ENCODE data around the gene LAG3.
"Not testable (repeated sequence)": the region's sequence is repeated elsewhere in the genome, so short reads cannot be mapped to it uniquely, and the experiment has no call there.

LAG3 gene

DNA sequence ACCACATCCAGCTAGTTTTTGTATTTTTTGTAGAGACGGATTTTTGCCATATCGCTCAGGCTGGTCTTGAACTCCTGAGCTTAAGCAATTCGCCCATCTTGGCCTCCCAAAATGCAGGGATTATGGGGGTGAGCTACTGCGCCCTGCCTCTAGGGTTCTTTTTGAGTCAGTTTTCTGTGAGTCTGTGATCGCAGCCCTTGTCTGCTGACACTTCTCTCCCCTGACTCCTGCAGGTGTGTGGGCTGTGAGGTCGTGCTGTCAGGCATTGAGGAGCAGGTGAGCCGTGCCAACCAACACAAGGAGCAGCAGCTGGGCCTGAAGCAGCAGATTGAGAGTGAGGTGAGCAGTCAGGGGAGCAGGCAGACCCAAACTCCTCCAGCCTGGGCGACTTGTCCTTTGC is 42.2 kb upstream of the LAG3 start:
- TF ChIP-seq, protein P1, sequence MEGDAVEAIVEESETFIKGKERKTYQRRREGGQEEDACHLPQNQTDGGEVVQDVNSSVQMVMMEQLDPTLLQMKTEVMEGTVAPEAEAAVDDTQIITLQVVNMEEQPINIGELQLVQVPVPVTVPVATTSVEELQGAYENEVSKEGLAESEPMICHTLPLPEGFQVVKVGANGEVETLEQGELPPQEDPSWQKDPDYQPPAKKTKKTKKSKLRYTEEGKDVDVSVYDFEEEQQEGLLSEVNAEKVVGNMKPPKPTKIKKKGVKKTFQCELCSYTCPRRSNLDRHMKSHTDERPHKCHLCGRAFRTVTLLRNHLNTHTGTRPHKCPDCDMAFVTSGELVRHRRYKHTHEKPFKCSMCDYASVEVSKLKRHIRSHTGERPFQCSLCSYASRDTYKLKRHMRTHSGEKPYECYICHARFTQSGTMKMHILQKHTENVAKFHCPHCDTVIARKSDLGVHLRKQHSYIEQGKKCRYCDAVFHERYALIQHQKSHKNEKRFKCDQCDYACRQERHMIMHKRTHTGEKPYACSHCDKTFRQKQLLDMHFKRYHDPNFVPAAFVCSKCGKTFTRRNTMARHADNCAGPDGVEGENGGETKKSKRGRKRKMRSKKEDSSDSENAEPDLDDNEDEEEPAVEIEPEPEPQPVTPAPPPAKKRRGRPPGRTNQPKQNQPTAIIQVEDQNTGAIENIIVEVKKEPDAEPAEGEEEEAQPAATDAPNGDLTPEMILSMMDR (conservative IDR thresholded peaks at IDR 0.05; ENCODE audit: low read depth): no peak
- POLR2A ChIA-PET (ENCODE audit: low non-redundant PET): no interaction called here
- CTCF ChIA-PET: interaction anchor here (0.7 kb wide), 1 partner anchor 26 kb away, joined by 4 read pairs; no protein-coding TSS in a partner anchor
- no peak overlapping the region for H3K27ac ChIP-seq
- DNase-seq (ENCODE audit: low spot score): no peak

DNA sequence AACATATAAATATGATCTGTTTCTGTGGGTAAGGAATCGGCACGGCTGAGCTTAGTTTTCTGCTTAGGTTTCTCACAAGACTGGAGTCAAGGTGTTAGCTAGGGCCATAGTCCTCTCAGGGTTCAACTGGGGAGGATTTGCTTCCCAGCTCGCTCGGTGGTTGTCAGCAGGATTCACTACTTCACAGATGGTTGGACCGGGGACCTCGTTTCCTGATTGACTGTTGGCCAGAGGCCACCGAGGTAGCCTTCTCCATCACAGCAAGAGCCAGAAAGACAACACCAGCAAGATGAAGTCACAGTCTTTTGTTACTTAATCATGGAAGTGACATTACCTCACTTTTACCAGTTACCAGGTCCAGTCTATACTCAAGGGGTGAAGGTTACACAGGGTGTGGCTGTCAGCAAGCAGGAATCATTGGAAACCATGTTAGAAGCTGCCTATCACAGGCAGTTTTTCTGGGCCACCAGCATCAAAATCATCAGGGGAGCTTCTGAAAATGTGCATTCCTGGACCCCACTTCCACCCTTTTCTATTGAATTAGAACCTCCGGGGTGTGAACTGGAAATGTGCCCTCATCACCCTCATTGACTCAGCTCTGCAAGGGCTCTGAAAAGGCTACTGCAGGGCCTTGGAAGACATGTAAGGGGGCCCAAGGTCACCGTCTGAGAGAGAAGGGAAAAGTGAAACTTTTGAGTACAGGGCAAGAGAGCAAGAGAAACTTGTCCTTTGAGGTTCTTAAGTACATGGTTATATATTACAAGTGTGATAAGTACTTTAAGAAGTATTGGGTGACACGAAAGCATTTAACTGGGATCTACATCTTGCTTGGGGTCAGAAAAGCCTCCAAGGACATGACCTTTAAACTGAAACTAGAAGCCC is 37.6 kb upstream of the LAG3 start:
- POLR2A ChIA-PET (ENCODE audit: low non-redundant PET): no interaction called here
- DNase-seq (ENCODE audit: low spot score): no peak
- peak overlapping the region; percentile 16; the same call in 1 of the 2 replicates for H3K27ac ChIP-seq
- TF ChIP-seq, protein P1 (conservative IDR thresholded peaks at IDR 0.05; ENCODE audit: low read depth): no peak
- CTCF ChIA-PET: interaction anchor here (0.5 to 1.5 kb wide), 9 partner anchors 11 to 135 kb away, joined by 3 to 5 read pairs (median 3); partner anchors contain the start of genes COPS7A and MLF2

DNA sequence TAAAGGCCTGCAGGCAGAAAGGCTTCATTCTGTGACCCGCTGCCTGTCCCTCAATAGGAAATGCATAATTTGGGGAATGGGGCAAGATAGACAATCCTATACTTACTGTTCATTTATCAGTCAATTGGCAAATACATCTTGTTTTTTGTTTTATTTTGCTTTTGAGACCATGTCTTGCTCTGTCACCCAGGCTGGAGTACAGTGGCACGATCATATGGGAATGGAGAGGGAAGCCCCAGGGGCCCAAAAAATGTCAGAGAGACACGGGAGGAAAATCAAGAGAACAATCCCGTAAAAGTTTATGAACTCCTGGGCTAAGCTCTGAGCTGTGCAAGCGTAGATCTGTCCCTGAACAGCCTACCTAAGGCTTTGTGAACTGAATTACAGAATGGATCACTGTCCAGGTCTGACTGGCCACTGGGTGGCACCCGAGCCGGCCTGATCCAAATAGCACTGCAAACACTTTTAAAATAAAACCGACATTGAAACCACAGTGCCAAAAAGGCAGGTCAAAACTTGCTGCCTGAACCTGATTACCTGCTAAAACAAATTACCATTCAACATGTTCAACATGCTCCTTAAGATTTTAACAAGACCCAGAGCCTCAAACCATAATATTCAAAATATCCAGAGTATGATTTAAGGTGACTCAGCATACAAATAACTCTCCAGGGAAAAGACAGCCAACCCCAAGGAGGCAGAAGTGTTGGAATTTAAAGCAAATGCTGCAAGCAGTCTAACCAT is 36.7 kb upstream of the LAG3 start:
- CTCF ChIA-PET: interaction anchor here (0.5 to 1.4 kb wide), 5 partner anchors 12 to 136 kb away, joined by 3 to 5 read pairs (median 3); partner anchors contain the start of genes COPS7A and MLF2
- peak; percentile 72 for DNase-seq (ENCODE audit: low spot score)
- POLR2A ChIA-PET (ENCODE audit: low non-redundant PET): interaction anchor here (1.0 kb wide), 1 partner anchor 18 kb away, joined by 4 read pairs; the partner anchor contains the start of gene MLF2
- TF ChIP-seq, protein P1 (conservative IDR thresholded peaks at IDR 0.05; ENCODE audit: low read depth): peak; percentile 66
- peak overlapping the region; percentile 85 for H3K27ac ChIP-seq

DNA sequence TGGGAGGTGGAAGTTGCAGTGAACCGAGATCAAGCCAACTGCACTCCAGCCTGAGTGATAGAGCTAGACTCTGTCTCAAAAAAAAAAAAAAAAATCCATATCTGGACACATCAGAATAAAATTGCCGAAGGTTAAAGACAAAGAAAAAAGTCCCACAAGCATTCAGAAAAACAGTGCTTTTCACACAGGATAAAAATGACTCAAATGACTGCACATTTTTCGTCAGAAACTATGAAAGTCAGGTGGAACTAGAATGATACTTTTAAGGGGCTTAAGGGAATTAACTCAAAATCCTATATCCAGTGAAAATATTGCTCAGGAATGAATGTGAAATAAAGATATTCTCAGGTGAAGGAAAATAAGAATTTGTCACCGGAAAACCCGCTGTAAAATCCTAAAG is 35.6 kb upstream of the LAG3 start:
- H3K27ac ChIP-seq: peak overlapping the region; percentile 85
- DNase-seq (ENCODE audit: low spot score): no peak
- ChIA-PET CTCF (no interaction called here), POLR2A (ENCODE audit: low non-redundant PET) (interaction anchor here (1.0 kb wide), 1 partner anchor 17 kb away, joined by 4 read pairs; the partner anchor contains the start of gene MLF2)
- TF ChIP-seq, protein P1 (conservative IDR thresholded peaks at IDR 0.05; ENCODE audit: low read depth): no peak

DNA sequence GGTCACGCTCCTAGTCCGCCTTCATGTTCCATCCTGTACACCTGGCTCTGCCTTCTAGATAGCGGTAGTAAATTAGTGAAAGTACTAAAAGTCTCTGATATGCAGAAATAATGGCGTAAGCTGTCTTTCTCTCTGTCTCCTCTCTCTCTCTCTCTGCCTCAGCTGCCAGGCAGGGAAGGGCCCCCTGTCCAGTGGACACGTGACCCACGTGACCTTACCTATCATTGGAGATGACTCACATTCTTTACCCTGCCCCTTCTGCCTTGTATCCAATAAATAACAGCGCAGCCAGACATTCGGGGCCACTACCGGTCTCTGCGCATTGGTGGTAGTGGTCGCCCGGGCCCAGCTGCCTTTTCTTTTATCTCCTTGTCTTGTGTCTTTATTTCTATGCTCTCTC is 30.2 kb upstream of the LAG3 start:
- POLR2A ChIA-PET (ENCODE audit: low non-redundant PET): interaction anchor here (0.9 kb wide), 1 partner anchor 11 kb away, joined by 3 read pairs; the partner anchor contains the start of gene MLF2
- H3K27ac ChIP-seq; CTCF ChIA-PET; DNase-seq (ENCODE audit: low spot score): not testable (repeated sequence)

DNA sequence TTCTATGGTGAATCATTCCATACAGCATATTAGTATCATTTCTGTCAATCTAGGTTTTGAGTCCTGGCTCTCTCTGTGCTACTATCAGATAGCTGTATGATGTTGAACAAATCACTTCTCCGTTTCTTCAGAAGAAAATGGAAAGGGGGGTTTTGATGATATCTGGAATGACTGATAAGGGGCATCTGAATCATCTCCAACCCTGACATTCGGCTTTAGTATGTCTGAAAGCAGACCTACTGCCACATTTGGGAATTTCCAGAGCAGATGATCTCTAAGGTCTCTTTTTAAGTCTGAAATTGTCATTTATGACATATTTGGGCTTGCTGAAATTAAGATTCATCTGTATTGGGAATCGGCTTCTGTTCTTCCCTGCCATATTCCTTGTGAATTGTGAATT is 29.5 kb upstream of the LAG3 start:
- CTCF ChIA-PET: interaction anchor here (1.5 kb wide), 1 partner anchor 9 kb away, joined by 4 read pairs; no protein-coding TSS in a partner anchor
- TF ChIP-seq, protein P1 (conservative IDR thresholded peaks at IDR 0.05; ENCODE audit: low read depth): no peak
- H3K27ac ChIP-seq: no peak overlapping the region
- DNase-seq (ENCODE audit: low spot score): no peak
- POLR2A ChIA-PET (ENCODE audit: low non-redundant PET): interaction anchor here (0.9 kb wide), 1 partner anchor 11 kb away, joined by 3 read pairs; the partner anchor contains the start of gene MLF2

- H3K27ac ChIP-seq; POLR2A ChIA-PET (ENCODE audit: low non-redundant PET); DNase-seq (ENCODE audit: low spot score): not testable (repeated sequence)
- CTCF ChIA-PET: interaction anchor here (1.5 kb wide), 1 partner anchor 8 kb away, joined by 4 read pairs; no protein-coding TSS in a partner anchor
Observed at GRCh38 chr12:6743300-6743699, 29.0 kb upstream of the LAG3 start.

Data from RWPE1 (cell line).